ENCODE data around the gene IER5.

DNA sequence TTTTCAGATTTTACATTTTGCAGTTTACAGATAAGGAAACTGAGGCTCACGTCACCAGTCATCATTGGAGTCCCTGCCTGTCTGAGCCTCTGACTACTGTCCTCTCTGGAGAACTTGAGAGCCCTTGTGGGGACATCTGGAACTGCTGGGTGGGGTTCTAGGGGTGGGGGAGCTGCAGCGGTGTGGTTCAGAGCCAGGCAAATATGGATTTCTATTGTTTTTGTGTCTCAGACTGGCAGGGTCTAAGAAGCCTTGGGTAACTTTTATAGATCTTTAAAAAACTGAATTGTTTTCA lies 46.9 kb downstream of the IER5 start:
- TF ChIP-seq, protein P1, sequence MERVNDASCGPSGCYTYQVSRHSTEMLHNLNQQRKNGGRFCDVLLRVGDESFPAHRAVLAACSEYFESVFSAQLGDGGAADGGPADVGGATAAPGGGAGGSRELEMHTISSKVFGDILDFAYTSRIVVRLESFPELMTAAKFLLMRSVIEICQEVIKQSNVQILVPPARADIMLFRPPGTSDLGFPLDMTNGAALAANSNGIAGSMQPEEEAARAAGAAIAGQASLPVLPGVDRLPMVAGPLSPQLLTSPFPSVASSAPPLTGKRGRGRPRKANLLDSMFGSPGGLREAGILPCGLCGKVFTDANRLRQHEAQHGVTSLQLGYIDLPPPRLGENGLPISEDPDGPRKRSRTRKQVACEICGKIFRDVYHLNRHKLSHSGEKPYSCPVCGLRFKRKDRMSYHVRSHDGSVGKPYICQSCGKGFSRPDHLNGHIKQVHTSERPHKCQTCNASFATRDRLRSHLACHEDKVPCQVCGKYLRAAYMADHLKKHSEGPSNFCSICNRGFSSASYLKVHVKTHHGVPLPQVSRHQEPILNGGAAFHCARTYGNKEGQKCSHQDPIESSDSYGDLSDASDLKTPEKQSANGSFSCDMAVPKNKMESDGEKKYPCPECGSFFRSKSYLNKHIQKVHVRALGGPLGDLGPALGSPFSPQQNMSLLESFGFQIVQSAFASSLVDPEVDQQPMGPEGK (CRISPR knock-in tag; IDR thresholded peaks at IDR 0.05; ENCODE audit: borderline replicate concordance), result no peak
- no peak for TF ChIP-seq ZFP3 (CRISPR knock-in tag; IDR thresholded peaks at IDR 0.05)
- TF ChIP-seq BACH2 (CRISPR knock-in tag; IDR thresholded peaks at IDR 0.05; ENCODE audit: borderline replicate concordance), result no peak
- TF ChIP-seq, protein P2, sequence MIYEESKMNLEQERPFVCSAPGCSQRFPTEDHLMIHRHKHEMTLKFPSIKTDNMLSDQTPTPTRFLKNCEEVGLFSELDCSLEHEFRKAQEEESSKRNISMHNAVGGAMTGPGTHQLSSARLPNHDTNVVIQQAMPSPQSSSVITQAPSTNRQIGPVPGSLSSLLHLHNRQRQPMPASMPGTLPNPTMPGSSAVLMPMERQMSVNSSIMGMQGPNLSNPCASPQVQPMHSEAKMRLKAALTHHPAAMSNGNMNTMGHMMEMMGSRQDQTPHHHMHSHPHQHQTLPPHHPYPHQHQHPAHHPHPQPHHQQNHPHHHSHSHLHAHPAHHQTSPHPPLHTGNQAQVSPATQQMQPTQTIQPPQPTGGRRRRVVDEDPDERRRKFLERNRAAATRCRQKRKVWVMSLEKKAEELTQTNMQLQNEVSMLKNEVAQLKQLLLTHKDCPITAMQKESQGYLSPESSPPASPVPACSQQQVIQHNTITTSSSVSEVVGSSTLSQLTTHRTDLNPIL (CRISPR knock-in tag; IDR thresholded peaks at IDR 0.05; ENCODE audit: low read depth), result no peak
- no peak for TF ChIP-seq TCF4 (CRISPR knock-in tag; IDR thresholded peaks at IDR 0.05; ENCODE audit: borderline replicate concordance)
- no peak for TF ChIP-seq ZFP30 (CRISPR knock-in tag; IDR thresholded peaks at IDR 0.05)
- TF ChIP-seq, protein P3, sequence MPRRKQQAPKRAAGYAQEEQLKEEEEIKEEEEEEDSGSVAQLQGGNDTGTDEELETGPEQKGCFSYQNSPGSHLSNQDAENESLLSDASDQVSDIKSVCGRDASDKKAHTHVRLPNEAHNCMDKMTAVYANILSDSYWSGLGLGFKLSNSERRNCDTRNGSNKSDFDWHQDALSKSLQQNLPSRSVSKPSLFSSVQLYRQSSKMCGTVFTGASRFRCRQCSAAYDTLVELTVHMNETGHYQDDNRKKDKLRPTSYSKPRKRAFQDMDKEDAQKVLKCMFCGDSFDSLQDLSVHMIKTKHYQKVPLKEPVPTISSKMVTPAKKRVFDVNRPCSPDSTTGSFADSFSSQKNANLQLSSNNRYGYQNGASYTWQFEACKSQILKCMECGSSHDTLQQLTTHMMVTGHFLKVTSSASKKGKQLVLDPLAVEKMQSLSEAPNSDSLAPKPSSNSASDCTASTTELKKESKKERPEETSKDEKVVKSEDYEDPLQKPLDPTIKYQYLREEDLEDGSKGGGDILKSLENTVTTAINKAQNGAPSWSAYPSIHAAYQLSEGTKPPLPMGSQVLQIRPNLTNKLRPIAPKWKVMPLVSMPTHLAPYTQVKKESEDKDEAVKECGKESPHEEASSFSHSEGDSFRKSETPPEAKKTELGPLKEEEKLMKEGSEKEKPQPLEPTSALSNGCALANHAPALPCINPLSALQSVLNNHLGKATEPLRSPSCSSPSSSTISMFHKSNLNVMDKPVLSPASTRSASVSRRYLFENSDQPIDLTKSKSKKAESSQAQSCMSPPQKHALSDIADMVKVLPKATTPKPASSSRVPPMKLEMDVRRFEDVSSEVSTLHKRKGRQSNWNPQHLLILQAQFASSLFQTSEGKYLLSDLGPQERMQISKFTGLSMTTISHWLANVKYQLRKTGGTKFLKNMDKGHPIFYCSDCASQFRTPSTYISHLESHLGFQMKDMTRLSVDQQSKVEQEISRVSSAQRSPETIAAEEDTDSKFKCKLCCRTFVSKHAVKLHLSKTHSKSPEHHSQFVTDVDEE (CRISPR knock-in tag; IDR thresholded peaks at IDR 0.05), result no peak
- no peak for TF ChIP-seq ZNF8 (CRISPR knock-in tag; IDR thresholded peaks at IDR 0.05)
- no peak for TF ChIP-seq GLIS3 (CRISPR knock-in tag; IDR thresholded peaks at IDR 0.05)
- TF ChIP-seq ISL1 (CRISPR knock-in tag; IDR thresholded peaks at IDR 0.05), result no peak
- TF ChIP-seq RARB (CRISPR knock-in tag; IDR thresholded peaks at IDR 0.05), result no peak
- no peak for TF ChIP-seq ZNF70 (CRISPR knock-in tag; IDR thresholded peaks at IDR 0.05)
- TF ChIP-seq TOX (CRISPR knock-in tag; IDR thresholded peaks at IDR 0.05; ENCODE audit: borderline replicate concordance), result no peak

All from SK-N-SH treated with all-trans-retinoic acid at 6 μM for 48 hours (cell line).